Panc1 (cell line): Measurements from ENCODE around the gene PPP2R2B. TPM values are rescaled to one million over a fixed set of nuclear protein-coding genes. Genes with fewer than 3 reads are reported as not detected.
A peak's percentile ranks its signal among the peaks of the same experiment; 100 is the strongest.

ENCODE experiments used
- ATAC-seq: fragments of 200-7000 bp; cut with Tn5 transposase; 2 replicates; pipeline ENCODE4 v1.9.1; 2020; ENCODE audit warnings: mild to moderate bottlenecking, moderate library complexity
- BruUV-seq: library from RNA; stranded (reverse); fragments of 400-500 nt; replicated peaks from 2 replicates; lab custom pipeline; 2021; lab: Mats Ljungman, UMichigan
- CTCF ChIA-PET: fragments of 300-600 bp; sonication (Branson Sonifier 250); formaldehyde crosslinking; loops from one replicate; lab custom pipeline; 2022; ENCODE audit warnings: antibody characterized with exemption; lab: Charles Lee
- POLR2A ChIA-PET: fragments of 300-600 bp; sonication (Branson Sonifier 250); formaldehyde crosslinking; loops from one replicate; lab custom pipeline; 2022; ENCODE audit warnings: antibody characterized with exemption; lab: Charles Lee
- DNase-seq: peaks from one replicate; pipeline ENCODE4 v3.0.0-alpha.2; 2010; ENCODE audit warnings: low read depth, low spot score
- H3K27ac ChIP-seq: 2 replicates; pipeline ENCODE4 v1.5.1; 2011; ENCODE audit warnings: mild to moderate bottlenecking, low read length, inconsistent platforms
- H3K27me3 ChIP-seq: fragments of 200-500 bp; sonication (Bioruptor generic); 2 replicates; pipeline ENCODE4 v1.6.0; 2014; ENCODE audit warnings: low read length, inconsistent platforms; ENCODE audit not compliant: control insufficient read depth, insufficient read depth
- H3K36me3 ChIP-seq: fragments of 200-500 bp; sonication (Bioruptor generic); 2 replicates; pipeline ENCODE4 v1.5.1; 2014; ENCODE audit warnings: inconsistent platforms, mild to moderate bottlenecking, low read length, moderate library complexity; ENCODE audit not compliant: control insufficient read depth, insufficient read depth
- H3K4me1 ChIP-seq: 2 replicates; pipeline ENCODE4 v1.5.1; 2011; ENCODE audit warnings: inconsistent platforms, mild to moderate bottlenecking, low read length, moderate library complexity; ENCODE audit not compliant: control insufficient read depth, insufficient read depth
- H3K4me3 ChIP-seq, 2 experiments: 2 replicates each; pipeline ENCODE4 v1.5.1; 2011 to 2012; ENCODE audit warnings: low read depth in 2 of 2, low read length in 2 of 2, mild to moderate bottlenecking in 2 of 2, inconsistent platforms in 1 of 2, moderate library complexity in 1 of 2
- H3K9me3 ChIP-seq: fragments of 200-500 bp; sonication (Bioruptor generic); 2 replicates; pipeline ENCODE4 v1.5.1; 2014; ENCODE audit warnings: low read depth, mild to moderate bottlenecking, inconsistent platforms, low read length, moderate library complexity; ENCODE audit not compliant: control insufficient read depth, insufficient read depth
- POLR2AphosphoS5 ChIP-seq: IDR thresholded peaks from 2 replicates; pipeline ENCODE4 v1.6.1; 2012; ENCODE audit warnings: mild to moderate bottlenecking, low read depth, low read length, moderate library complexity
- SIN3A ChIP-seq: IDR thresholded peaks from 2 replicates; pipeline ENCODE4 v1.6.1; 2012; ENCODE audit warnings: low read depth, mild to moderate bottlenecking, low read length, moderate library complexity, borderline replicate concordance; ENCODE audit not compliant: insufficient read depth
- TCF7L2 ChIP-seq: IDR thresholded peaks from 2 replicates; pipeline ENCODE4 v1.6.1; 2011; ENCODE audit warnings: mild to moderate bottlenecking, low read depth, low read length, inconsistent platforms
- in situ Hi-C: cut with HindIII; loops from 2 replicates; pipeline ENCODE4 v1.10.0; 2016; ENCODE audit warnings: low sequenced_read_pairs, low pct_unique_long_range_greater_than_20kb
- intact Hi-C: fragments of 100-400 bp; cut with micrococcal nuclease; formaldehyde crosslinking; loops from one replicate; pipeline ENCODE4 v1.10.0; 2022; ENCODE audit not compliant: unreplicated experiment
- total RNA-seq: library from RNA; stranded (reverse); gene quantifications from one replicate; pipeline ENCODE4 v1.2.1, GENCODE V29; 2021; ENCODE audit not compliant: unreplicated experiment
- TF ChIP-seq, protein P1 (sequence below): fragments of 450-650 bp; IDR thresholded peaks from 2 replicates; pipeline ENCODE4 v1.5.1; 2017; ENCODE audit warnings: mild to moderate bottlenecking
- TF ChIP-seq, protein P2 (sequence below), 2 experiments: IDR thresholded peaks; 2 replicates each; pipeline ENCODE4 v1.6.1; 2011 to 2012; ENCODE audit warnings: low read depth in 2 of 2, control low read depth in 1 of 2, low read length in 1 of 2, mild to moderate bottlenecking in 1 of 2, moderate library complexity in 1 of 2; ENCODE audit not compliant: insufficient read depth in 1 of 2

PPP2R2B gene
- total RNA-seq, 1 experiment from 2014 or later: 8.8 TPM

DNA sequence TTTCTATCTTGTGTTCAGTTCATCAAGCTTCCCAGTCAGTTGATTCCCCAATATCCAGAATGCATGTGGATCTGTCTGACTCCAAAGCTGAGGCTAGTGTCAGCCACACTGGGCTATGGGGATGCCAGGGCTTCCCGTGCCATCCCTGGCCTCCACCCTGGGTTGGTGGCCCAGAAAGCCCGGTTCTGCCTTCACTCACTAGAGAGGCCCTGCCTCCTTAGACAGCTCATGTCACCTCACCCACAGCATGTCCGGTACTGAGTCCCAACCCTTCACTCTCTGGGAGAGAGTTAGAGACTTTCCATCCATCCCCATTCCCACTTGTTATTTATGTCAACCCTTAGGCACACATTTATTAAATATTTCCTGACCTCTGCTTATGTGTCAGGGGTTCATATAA is 243.1 kb downstream of the PPP2R2B start:
- ChIA-PET CTCF (no interaction called here), POLR2A (no interaction called here)
- TF ChIP-seq TCF7L2 (no peak), SIN3A (no peak), POLR2AphosphoS5 (no peak)
- TF ChIP-seq, protein P1, sequence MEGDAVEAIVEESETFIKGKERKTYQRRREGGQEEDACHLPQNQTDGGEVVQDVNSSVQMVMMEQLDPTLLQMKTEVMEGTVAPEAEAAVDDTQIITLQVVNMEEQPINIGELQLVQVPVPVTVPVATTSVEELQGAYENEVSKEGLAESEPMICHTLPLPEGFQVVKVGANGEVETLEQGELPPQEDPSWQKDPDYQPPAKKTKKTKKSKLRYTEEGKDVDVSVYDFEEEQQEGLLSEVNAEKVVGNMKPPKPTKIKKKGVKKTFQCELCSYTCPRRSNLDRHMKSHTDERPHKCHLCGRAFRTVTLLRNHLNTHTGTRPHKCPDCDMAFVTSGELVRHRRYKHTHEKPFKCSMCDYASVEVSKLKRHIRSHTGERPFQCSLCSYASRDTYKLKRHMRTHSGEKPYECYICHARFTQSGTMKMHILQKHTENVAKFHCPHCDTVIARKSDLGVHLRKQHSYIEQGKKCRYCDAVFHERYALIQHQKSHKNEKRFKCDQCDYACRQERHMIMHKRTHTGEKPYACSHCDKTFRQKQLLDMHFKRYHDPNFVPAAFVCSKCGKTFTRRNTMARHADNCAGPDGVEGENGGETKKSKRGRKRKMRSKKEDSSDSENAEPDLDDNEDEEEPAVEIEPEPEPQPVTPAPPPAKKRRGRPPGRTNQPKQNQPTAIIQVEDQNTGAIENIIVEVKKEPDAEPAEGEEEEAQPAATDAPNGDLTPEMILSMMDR: no peak
- TF ChIP-seq, protein P2, sequence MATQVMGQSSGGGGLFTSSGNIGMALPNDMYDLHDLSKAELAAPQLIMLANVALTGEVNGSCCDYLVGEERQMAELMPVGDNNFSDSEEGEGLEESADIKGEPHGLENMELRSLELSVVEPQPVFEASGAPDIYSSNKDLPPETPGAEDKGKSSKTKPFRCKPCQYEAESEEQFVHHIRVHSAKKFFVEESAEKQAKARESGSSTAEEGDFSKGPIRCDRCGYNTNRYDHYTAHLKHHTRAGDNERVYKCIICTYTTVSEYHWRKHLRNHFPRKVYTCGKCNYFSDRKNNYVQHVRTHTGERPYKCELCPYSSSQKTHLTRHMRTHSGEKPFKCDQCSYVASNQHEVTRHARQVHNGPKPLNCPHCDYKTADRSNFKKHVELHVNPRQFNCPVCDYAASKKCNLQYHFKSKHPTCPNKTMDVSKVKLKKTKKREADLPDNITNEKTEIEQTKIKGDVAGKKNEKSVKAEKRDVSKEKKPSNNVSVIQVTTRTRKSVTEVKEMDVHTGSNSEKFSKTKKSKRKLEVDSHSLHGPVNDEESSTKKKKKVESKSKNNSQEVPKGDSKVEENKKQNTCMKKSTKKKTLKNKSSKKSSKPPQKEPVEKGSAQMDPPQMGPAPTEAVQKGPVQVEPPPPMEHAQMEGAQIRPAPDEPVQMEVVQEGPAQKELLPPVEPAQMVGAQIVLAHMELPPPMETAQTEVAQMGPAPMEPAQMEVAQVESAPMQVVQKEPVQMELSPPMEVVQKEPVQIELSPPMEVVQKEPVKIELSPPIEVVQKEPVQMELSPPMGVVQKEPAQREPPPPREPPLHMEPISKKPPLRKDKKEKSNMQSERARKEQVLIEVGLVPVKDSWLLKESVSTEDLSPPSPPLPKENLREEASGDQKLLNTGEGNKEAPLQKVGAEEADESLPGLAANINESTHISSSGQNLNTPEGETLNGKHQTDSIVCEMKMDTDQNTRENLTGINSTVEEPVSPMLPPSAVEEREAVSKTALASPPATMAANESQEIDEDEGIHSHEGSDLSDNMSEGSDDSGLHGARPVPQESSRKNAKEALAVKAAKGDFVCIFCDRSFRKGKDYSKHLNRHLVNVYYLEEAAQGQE (IDR thresholded peaks at IDR 0.05; ENCODE audit: insufficient read depth in 1 of 2, low read depth in 2 of 2, low read length in 1 of 2): no peak
- DNase-seq (no peak), ATAC-seq (no peak)
- H3K4me1 ChIP-seq: no peaks in the 10 kb centered on the region
- BruUV-seq: no TSS peak
- H3K4me3 ChIP-seq: no peak overlapping the region
- H3K27me3 ChIP-seq: no peaks in the 10 kb centered on the region
- in situ Hi-C loops (no loop called here), intact Hi-C loops (no loop called here)
- no peaks in the 10 kb centered on the region for H3K9me3 ChIP-seq
- H3K27ac ChIP-seq: no peak overlapping the region
- no peaks in the 10 kb centered on the region for H3K36me3 ChIP-seq

DNA sequence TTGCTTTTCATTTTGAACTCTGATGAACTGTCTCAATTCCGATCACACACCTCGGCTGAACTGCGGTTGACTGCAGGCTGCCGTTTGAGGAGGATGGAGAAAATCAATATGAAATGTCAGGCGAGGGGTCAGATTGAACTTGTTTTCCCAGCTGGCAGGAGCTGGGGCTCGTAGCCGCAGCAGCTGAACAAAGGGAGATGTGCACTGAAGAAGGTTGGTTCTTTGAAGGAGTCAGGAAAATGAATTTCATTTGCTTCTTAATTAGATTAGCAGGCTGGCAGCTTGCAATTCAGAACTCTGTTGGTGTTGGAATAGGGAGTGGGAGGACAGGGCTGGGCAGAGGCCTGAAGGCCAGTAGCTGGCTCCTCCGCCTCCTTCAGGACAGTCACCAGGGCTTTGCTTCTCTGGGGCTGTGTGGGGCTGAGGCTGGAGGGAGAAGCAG is 245.2 kb downstream of the PPP2R2B start:
- DNase-seq: no peak
- Histone ChIP-seq H3K9me3 (no peaks in the 10 kb centered on the region), H3K4me1 (no peaks in the 10 kb centered on the region), H3K4me3 (no peak overlapping the region), H3K36me3 (no peaks in the 10 kb centered on the region), H3K27ac (no peak overlapping the region), H3K27me3 (no peaks in the 10 kb centered on the region)
- peak; percentile 48; the same call in 1 of the 2 replicates for ATAC-seq
- CTCF ChIA-PET: no interaction called here
- POLR2A ChIA-PET: no interaction called here
- intact Hi-C loops: no loop called here
- TF ChIP-seq, protein P2 (IDR thresholded peaks at IDR 0.05; ENCODE audit: insufficient read depth in 1 of 2, low read depth in 2 of 2, low read length in 1 of 2): no peak
- TF ChIP-seq SIN3A (no peak), POLR2AphosphoS5 (no peak), TCF7L2 (no peak)
- TF ChIP-seq, protein P1: no peak
- in situ Hi-C loops: no loop called here
- no TSS peak for BruUV-seq
